GM18511 (cell line): ENCODE data around the gene ZFP92.
A peak's percentile ranks its signal among the peaks of the same experiment; 100 is the strongest.

ENCODE experiments used
- ATAC-seq: cut with Tn5 transposase; IDR thresholded peaks from one replicate; pipeline ENCODE4 v1.9.1; 2021; ENCODE audit warnings: mild to moderate bottlenecking, moderate library complexity; ENCODE audit not compliant: unreplicated experiment

Gene ZFP92, protein sequence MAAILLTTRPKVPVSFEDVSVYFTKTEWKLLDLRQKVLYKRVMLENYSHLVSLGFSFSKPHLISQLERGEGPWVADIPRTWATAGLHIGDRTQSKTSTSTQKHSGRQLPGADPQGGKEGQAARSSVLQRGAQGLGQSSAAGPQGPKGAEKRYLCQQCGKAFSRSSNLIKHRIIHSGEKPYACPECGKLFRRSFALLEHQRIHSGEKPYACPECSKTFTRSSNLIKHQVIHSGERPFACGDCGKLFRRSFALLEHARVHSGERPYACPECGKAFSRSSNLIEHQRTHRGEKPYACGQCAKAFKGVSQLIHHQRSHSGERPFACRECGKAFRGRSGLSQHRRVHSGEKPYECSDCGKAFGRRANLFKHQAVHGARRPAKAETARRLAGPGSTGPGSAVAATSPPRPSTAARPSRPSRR

DNA sequence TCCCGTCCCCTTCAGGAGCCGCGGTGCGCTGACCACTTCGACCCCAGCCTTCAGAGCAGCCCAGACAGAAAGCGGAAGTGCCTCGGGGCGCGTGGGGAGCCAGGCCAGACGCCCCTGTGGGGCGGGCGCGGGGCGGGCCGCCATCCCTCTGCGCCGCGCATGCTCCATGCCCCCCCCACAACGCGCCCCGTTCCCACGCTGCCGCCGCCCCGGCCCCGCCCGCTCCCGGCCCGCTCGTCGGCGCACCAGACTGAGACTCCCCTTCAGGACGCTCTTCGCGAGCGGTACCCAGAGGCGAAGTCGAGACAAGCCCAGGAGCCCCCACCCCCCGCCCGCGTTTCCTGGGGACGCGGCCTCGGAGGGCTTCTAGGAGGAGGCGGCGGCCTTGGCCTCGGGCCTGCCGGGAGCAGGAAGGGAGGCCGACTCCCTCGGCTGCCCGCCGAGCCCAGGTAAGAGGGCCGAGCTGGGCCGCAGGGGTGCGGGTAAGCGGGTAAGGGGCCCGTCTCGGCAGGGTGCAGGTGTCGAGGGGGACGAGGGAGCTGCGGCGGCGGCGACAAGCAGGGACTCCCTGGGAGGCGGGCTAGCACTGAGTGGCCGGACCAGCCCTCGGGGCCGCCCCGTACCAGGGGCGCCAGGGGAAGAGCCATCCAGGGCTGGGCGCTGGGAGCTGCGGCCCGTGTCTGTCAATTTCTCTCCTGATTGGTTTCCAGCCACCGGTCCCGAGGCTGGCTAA is at the start of gene ZFP92:
Gene ZFP92, plus strand, starts transcription at position 218 of the 733 bp plus-strand sequence. CDS start 6,851 bp downstream, outside the sequence.
- ATAC-seq: peak; percentile 72

DNA sequence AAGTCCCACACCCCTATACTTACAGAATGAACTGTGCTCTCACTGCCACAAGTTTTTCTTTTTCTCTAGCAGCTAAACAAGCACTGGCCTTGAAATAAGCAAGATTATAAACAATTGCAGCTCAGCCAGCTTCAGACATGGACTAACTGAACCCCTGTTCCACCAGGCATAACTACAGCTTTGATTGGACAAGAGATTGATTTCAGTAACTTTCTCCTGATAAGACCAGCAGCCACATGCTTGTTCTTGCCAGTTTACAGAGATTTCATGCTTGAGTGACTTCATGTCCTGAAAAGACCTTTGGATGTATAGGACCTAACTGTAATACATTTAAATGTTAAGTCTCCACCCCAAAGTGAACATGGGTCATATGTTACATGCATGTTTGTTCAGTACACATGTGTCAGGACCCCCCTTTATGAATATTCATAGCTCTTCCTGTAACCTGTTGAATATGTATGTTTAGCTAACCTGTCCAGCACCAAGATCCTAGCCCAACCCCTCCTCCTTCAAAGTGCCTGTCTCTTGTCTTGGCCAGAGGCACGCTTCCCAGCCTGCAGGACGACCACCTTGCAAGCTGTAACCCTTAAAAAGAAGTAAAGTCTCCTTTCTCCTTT is 49.4 kb upstream of the ZFP92 start:
- no peak for ATAC-seq

GRCh38 chrX:153365670-153366069 is 45.6 kb upstream of the ZFP92 start:
- ATAC-seq: no peak

DNA sequence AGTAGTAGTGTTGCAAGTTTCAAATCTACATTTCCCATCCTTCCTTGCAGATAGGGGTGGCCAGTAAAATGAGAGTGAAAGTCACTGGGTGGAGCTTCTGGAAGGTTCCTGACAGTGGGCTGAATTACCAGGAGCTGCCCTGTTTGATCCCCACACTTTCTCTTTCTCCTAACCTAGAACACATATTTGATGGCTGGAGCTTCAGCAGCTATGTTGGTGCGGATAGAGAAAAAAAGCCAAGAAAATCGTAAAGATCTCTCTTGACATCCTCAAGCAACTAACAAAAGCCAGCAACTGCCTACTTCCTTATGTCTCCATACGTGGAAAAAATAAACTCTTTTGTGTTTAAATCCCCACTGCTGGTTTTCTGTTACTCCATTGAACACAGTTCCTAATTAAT is 45.2 kb upstream of the ZFP92 start:
- ATAC-seq: no peak

DNA sequence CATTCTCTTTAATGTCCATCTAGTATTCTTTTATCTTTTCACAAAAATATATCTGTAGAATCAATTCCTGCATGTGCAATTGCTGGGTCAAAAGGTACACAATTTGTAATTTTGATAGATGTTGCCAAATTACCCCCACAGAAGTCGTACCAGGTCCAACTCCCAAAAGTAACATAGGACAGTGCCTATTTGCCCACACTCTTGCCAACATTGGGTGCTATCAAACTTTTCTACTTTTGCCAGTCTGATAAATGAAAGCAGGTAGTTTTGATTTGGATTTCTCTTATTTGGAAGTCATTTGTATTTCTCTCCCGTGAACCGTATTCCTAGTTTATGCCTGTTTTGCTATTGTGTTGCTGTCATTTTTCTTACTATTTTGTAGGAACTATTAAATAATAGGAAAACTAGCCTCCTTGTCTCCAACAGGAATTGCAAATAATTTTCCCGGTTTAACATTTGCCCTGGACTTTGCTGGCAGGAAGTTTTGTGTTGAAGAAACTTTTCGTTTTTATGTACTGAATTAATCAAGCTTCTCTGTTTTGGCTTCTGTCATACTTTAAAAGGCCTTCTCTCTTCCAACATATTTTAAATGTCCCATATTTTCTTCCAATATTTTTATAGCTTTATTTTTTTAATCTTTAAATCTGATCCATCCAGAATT is 44.3 kb upstream of the ZFP92 start:
- ATAC-seq: no peak

DNA sequence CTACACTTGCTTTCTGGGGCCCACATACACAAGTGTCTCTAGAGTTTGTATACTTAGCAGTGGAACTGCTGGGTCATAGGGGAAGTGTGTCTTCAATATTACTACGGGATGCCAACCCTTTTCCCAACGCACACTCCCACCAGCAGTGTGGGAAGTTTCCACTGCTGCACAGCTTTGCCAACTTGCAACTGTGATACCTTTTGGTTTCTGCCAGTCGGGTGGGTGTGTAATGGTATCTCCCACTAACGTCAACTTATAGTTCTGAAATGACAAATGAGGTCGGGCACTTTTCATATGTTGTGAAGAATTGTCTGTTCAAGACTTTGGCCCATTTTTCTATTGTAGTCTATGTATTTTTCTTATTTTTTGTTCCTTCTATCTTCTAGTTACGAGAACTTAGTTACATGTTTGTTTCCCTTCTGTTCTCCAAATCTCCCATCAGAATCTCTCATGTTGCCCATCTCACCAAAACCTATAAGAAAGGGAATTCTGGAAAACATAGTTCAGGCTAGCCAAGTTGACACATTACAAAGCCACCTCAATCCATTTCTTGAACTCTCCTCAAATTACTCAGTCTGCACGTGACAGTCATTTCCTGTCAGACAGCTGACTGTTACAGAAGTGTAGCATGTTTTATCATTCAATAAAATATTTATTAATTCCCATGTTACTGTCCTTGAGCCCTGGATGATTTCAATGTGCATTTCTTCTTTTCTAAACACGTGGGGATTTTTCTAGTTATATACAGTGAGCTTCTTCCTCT is 40.8 kb upstream of the ZFP92 start:
- ATAC-seq: no peak

DNA sequence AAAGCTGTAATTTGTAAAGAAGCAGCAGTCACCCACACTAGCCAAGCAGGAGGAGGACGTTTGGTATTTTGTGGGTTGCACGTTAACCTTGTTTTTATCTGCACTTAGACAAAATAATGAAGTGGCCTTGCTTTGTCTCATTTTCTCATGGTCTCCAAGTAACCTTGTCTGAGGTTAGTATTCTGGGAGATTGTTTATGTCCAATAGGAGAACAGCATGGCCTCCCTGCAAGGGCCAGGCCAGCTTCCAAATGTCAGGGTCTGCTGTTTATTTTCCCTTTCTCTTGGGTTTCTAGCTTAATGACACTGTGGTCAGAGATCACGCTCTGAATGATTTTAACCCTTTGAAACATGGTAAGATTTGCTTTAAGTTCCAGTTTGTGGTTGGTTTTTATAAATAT is 40.0 kb upstream of the ZFP92 start:
- ATAC-seq: no peak

GRCh38 chrX:153372949-153373348 is 38.3 kb upstream of the ZFP92 start:
- no peak for ATAC-seq

GRCh38 chrX:153374426-153374825 is 36.8 kb upstream of the ZFP92 start:
- ATAC-seq: no peak

- no peak for ATAC-seq
Measured at GRCh38 chrX:153375571-153375970, 35.7 kb upstream of the ZFP92 start.

- ATAC-seq: no peak
Measured at GRCh38 chrX:153377727-153378126, 33.5 kb upstream of the ZFP92 start.

DNA sequence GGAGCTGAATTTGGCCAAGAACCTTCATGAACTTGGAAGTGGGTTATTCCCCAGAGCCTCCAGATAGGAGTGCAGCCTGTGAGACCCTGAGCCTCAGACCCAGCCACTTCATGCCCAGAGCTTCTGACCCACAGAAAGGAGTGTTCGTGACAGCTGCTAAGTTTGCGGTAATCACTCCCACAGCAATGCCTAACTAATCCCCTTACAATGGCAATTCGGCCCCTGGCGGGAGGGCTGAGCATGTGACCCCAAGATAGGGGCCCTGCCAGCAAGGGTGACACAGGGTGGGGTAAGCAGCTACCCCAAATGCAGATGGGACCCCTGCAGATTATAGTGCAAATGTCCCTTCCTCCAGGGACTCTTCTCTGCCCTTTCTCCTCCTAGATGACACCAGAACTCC is 32.7 kb upstream of the ZFP92 start:
- no peak for ATAC-seq

GRCh38 chrX:153379508-153379907 is 31.8 kb upstream of the ZFP92 start:
- ATAC-seq: no peak

DNA sequence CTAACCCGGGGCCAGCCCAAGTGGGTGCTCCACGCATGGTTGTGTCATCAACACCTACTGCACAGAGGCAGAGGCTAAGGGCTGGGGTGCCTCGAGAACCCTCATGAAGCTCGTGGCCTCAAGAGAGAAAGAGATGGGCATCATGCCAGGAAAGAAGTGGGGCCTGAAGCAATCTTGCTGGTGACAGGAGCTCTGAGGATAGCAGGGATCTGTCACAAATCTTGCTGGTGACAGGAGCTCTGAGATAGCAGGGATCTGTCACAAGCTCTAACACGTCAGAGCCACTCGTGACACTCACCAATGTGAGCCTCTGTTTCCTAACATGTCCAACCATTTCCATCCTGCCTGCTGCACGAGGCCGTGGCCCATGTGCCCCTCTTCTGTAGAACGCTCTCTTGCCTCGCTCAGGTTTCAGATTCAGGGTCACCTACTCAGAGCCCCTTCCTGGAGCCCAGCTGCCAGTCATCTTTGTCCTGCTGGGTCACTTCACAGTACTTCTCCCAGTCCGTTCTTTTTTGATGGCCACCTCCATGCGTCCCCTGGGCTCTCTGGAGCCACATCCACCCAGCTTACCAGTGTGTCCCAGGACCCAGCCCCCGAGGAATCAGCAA is 31.2 kb upstream of the ZFP92 start:
- ATAC-seq: no peak

- no peak for ATAC-seq
Measured at GRCh38 chrX:153380691-153381090, 30.6 kb upstream of the ZFP92 start.

- ATAC-seq: no peak
Measured at GRCh38 chrX:153381684-153382532, 29.4 kb upstream of the ZFP92 start.

DNA sequence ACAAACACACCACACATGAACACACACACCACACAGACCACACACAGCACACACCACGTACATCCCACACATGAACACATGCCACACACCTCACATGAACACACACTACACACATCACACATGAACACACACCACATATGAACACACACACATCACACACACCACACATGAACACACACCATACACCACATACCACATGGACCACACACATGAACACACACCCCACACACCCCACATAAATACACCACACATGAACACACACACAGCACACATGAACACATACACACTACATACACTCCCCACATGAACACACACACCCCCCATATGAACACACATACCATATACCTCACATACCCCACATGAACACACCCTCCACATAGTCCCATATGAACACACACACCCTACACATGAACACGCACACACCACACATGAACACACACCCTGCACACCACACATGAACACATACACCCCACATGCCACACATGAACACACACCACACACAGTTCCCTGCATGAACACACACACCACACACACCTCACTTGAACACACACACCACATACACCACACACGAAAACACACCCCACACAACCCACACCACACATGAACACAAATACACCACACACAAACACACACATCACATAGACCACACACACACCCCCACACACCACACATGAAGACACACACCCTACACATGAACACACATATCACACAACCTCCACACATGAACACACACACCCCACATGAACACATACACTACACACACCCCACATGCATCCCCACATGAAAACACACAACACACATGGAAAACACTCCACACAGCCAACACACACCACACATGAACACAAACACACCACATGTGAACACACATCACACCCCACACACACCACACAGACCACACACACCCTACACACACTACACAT is 28.4 kb upstream of the ZFP92 start:
- no peak for ATAC-seq

DNA sequence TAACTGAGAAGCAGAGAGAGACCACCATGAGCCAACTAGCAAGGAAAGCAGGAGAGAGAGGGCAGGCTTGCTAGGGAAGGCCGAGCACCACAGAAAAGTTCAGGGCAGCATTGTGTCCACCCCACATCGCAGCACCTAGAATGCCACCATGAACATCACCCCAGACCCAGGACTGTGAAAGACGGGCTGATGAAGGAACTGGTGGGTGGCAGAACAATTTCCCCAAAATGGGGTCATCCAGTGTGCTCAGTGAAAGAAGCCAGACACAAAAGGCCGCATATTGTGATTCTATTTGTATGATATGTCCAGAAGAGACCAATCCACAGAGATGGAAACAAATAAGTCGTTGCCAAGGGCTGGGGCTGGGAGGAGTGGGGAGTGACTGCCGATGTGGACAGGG is 26.9 kb upstream of the ZFP92 start:
- ATAC-seq: no peak
